SK-N-SH (cell line): Measurements from ENCODE around the gene DIPK1A. TPM values are rescaled to one million over a fixed set of nuclear protein-coding genes. Genes with fewer than 3 reads are reported as not detected.

Experiments used
- CTCF ChIA-PET: fragments of 300-600, 350-600 bp; formaldehyde crosslinking; extraction: SDS; loops from one replicate; lab custom pipeline; 2021; lab: Yijun Ruan, JAX
- POLR2A ChIA-PET: fragments of 350-600 bp; sonication (Branson Sonifier 250); formaldehyde crosslinking; extraction: SDS; loops from one replicate; lab custom pipeline; 2020; ENCODE audit warnings: antibody characterized with exemption, inconsistent platforms; lab: Yijun Ruan, JAX
- DNase-seq: peaks from one replicate; pipeline ENCODE4 v3.0.0; 2012
- H2AFZ ChIP-seq: fragments of 200-600 bp; sonication (generic); 2 replicates; pipeline ENCODE4 v1.8.1; 2016; ENCODE audit warnings: antibody characterized with exemption, mild to moderate bottlenecking, low read depth
- H3F3A ChIP-seq: fragments of 200-600 bp; sonication (generic); replicated peaks from 2 replicates; pipeline ENCODE3; 2016; ENCODE audit warnings: antibody characterized with exemption, mild to moderate bottlenecking; ENCODE audit not compliant: insufficient read depth
- H3K27ac ChIP-seq, 2 experiments: fragments of 200-500 bp in 1 of 2; fragments of 200-600 bp in 1 of 2; sonication (Bioruptor generic) in 1 of 2; sonication (generic), shearing (Covaris generic) in 1 of 2; 2 replicates each; pipeline versions ENCODE4 v1.5.1 to v1.6.1; 2014 to 2016; ENCODE audit warnings: low read depth in 2 of 2, inconsistent platforms in 1 of 2, low read length in 1 of 2, mild to moderate bottlenecking in 1 of 2, mixed read lengths in 1 of 2
- H3K27me3 ChIP-seq: fragments of 200-600 bp; sonication (generic), shearing (Covaris generic); 2 replicates; pipeline ENCODE4 v1.6.1; 2016; ENCODE audit warnings: mixed run types; ENCODE audit not compliant: insufficient read depth
- H3K36me3 ChIP-seq, 2 experiments: fragments of 200-500 bp in 1 of 2; fragments of 200-600 bp in 1 of 2; sonication (Bioruptor generic) in 1 of 2; sonication (generic) in 1 of 2; replicated peaks in 1 of 2; 2 replicates each; pipeline versions ENCODE3 to v1.5.1; 2014 to 2016; ENCODE audit warnings: low read length in 1 of 2, mild to moderate bottlenecking in 1 of 2; ENCODE audit not compliant: insufficient read depth in 2 of 2, control insufficient read depth in 1 of 2
- H3K4me1 ChIP-seq, 2 experiments: fragments of 200-500 bp in 1 of 2; fragments of 200-600 bp in 1 of 2; sonication (Bioruptor generic) in 1 of 2; sonication (generic), shearing (Covaris generic) in 1 of 2; 2 replicates each; pipeline versions ENCODE4 v1.5.1 to v1.6.1; 2014 to 2016; ENCODE audit warnings: low read depth in 1 of 2, low read length in 1 of 2, mixed run types in 1 of 2; ENCODE audit not compliant: insufficient read depth in 2 of 2, control insufficient read depth in 1 of 2
- H3K4me2 ChIP-seq: fragments of 200-600 bp; sonication (generic), shearing (Covaris generic); 2 replicates; pipeline ENCODE4 v1.6.1; 2017; ENCODE audit warnings: mixed run types
- H3K4me3 ChIP-seq, 2 experiments: fragments of 200-500 bp in 1 of 2; fragments of 200-600 bp in 1 of 2; sonication (Bioruptor generic) in 1 of 2; sonication (generic), shearing (Covaris generic) in 1 of 2; 2 replicates each; pipeline versions ENCODE4 v1.5.1 to v1.8.1; 2014 to 2016; ENCODE audit warnings: low read depth in 2 of 2, inconsistent platforms in 1 of 2, low read length in 1 of 2, mild to moderate bottlenecking in 1 of 2, mixed read lengths in 1 of 2, moderate library complexity in 1 of 2
- H3K79me2 ChIP-seq: fragments of 200-600 bp; sonication (generic); 2 replicates; pipeline ENCODE4 v1.8.1; 2017; ENCODE audit warnings: mild to moderate bottlenecking; ENCODE audit not compliant: insufficient read depth
- H3K9ac ChIP-seq: fragments of 200-600 bp; sonication (generic); 2 replicates; pipeline ENCODE4 v1.6.1; 2017; ENCODE audit warnings: mixed run types
- H3K9me2 ChIP-seq: fragments of 200-600 bp; sonication (generic); 2 replicates; pipeline ENCODE4 v1.6.1; 2017; ENCODE audit warnings: mixed run types
- H3K9me3 ChIP-seq: fragments of 200-600 bp; sonication (generic); 2 replicates; pipeline ENCODE4 v1.6.1; 2017; ENCODE audit warnings: mixed run types, mild to moderate bottlenecking, moderate library complexity
- H4K20me1 ChIP-seq: fragments of 200-600 bp; sonication (generic); 2 replicates; pipeline ENCODE4 v1.6.1; 2017; ENCODE audit warnings: mild to moderate bottlenecking, mixed run types; ENCODE audit not compliant: insufficient read depth
- CHD2 ChIP-seq: fragments of 150-350 bp; IDR thresholded peaks from 2 replicates; pipeline ENCODE4 v1.6.1; 2018; ENCODE audit warnings: low read length; ENCODE audit not compliant: partially characterized antibody
- FOXJ3 ChIP-seq: sonication (generic); formaldehyde crosslinking; IDR thresholded peaks from 2 replicates; pipeline ENCODE4 v1.5.1; 2020; ENCODE audit warnings: mild to moderate bottlenecking, missing genetic modification reagents
- GATA2 ChIP-seq: sonication (generic); formaldehyde crosslinking; IDR thresholded peaks from 2 replicates; pipeline ENCODE4 v1.5.0; 2020; ENCODE audit warnings: mild to moderate bottlenecking, missing genetic modification reagents
- IRF3 ChIP-seq: fragments of 150-350 bp; IDR thresholded peaks from 2 replicates; pipeline ENCODE4 v1.6.1; 2016; ENCODE audit warnings: mild to moderate bottlenecking, low read depth, low read length
- MEF2A ChIP-seq: IDR thresholded peaks from 2 replicates; pipeline ENCODE4 v1.4.0; 2012; ENCODE audit warnings: low read depth, borderline replicate concordance
- NFIC ChIP-seq: IDR thresholded peaks from 2 replicates; pipeline ENCODE4 v1.4.0; 2012; ENCODE audit warnings: borderline replicate concordance
- RAD21 ChIP-seq: IDR thresholded peaks from 2 replicates; pipeline ENCODE4 v1.6.1; 2012; ENCODE audit warnings: mild to moderate bottlenecking, low read length
- RCOR1 ChIP-seq: fragments of 150-350 bp; IDR thresholded peaks from 2 replicates; pipeline ENCODE4 v1.6.1; 2017; ENCODE audit warnings: antibody characterized with exemption, low read length
- RFX5 ChIP-seq: IDR thresholded peaks from 2 replicates; pipeline ENCODE4 v1.6.1; 2012; ENCODE audit warnings: mild to moderate bottlenecking, improper control_type of control experiment, low read length
- SIN3A ChIP-seq: IDR thresholded peaks from 2 replicates; pipeline ENCODE4 v1.6.1; 2012; ENCODE audit warnings: low read depth, mild to moderate bottlenecking, low read length, moderate library complexity, borderline replicate concordance
- SMC3 ChIP-seq: IDR thresholded peaks from 2 replicates; pipeline ENCODE4 v1.6.1; 2012; ENCODE audit warnings: low read depth, low read length, improper control_type of control experiment
- TCF12 ChIP-seq: IDR thresholded peaks from 2 replicates; pipeline ENCODE4 v1.4.0; 2012
- TEAD4 ChIP-seq: IDR thresholded peaks from 2 replicates; pipeline ENCODE4 v1.4.0; 2012; ENCODE audit warnings: mild to moderate bottlenecking, borderline replicate concordance; ENCODE audit not compliant: insufficient read depth
- USF1 ChIP-seq: IDR thresholded peaks from 2 replicates; pipeline ENCODE4 v1.4.0; 2012; ENCODE audit warnings: low read depth, borderline replicate concordance
- YY1 ChIP-seq: IDR thresholded peaks from 2 replicates; pipeline ENCODE4 v1.4.0; 2012; ENCODE audit warnings: low read depth, mild to moderate bottlenecking
- WGBS: methylation state at CpG from one replicate; pipeline ENCODE4 v1.1.6; 2017; ENCODE audit warnings: low lambda C conversion rate; 5-methylcytosine and 5-hydroxymethylcytosine counted together
- polyA plus RNA-seq, 3 experiments: library from polyadenylated mRNA; depleted of rRNA; stranded (reverse); fragments of >200 nt; gene quantifications; 2 replicates each; pipeline ENCODE4 v1.2.3, GENCODE V29; 2012

The DIPK1A gene
- polyA plus RNA-seq, 1 of the 3 experiments (the other 2 are of a cell fraction): 3.4 TPM

- Histone ChIP-seq H3K4me1 (peaks cover 0 to 9% of the 10 kb centered on the region in 2 experiments; a peak in 1 of 4 replicates), H3K4me3 (no peak overlapping the region), H3K79me2 (no peaks in the 10 kb centered on the region), H3K4me2 (no peak overlapping the region), H3K36me3 (peaks cover 9 to 14% of the 10 kb centered on the region in 2 experiments), H3K9ac (no peak overlapping the region), H3F3A (peaks cover 11% of the 10 kb centered on the region), H2AFZ (no peak overlapping the region), H4K20me1 (no peaks in the 10 kb centered on the region), H3K9me2 (no peaks in the 10 kb centered on the region), H3K27me3 (no peaks in the 10 kb centered on the region), H3K9me3 (no peaks in the 10 kb centered on the region), H3K27ac (no peak overlapping the region)
- no peak for DNase-seq
- WGBS: 88% methylated on average over 4 of the region's 4 CpGs
- TF ChIP-seq MEF2A (no peak), YY1 (no peak), GATA2 (CRISPR knock-in tag) (no peak), SIN3A (no peak), RAD21 (no peak), RCOR1 (no peak), NFIC (no peak)
- ChIA-PET POLR2A (no interaction called here), CTCF (interaction anchor here (0.7 to 13.1 kb wide), 8 partner anchors 11 to 367 kb away, joined by 3 to 193 read pairs (median 4); partner anchors contain the start of gene DIPK1A)
These were observed 113.1 kb downstream of the DIPK1A start for GRCh38 chr1:92848201-92848600.

GRCh38 chr1:92845908-92846307, 115.4 kb downstream of the DIPK1A start:
- POLR2A ChIA-PET: interaction anchor here (0.6 kb wide), 1 partner anchor 14 kb away, joined by 6 read pairs; the partner anchor contains the start of gene RPL5

More at GRCh38 chr1:92845908-92846307, 115.4 kb downstream of the DIPK1A start:
- no peak for DNase-seq
- CTCF ChIA-PET: interaction anchor here (1.0 kb wide), 1 partner anchor 15 kb away, joined by 3 read pairs; no protein-coding TSS in a partner anchor
- Histone ChIP-seq H3K27ac (no peak overlapping the region), H3K4me1 (peaks cover 0 to 3% of the 10 kb centered on the region in 2 experiments; a peak in 1 of 4 replicates), H3K9me2 (no peaks in the 10 kb centered on the region), H2AFZ (no peak overlapping the region), H3K9ac (no peak overlapping the region), H3K27me3 (no peaks in the 10 kb centered on the region), H3F3A (peaks cover 33% of the 10 kb centered on the region), H3K9me3 (no peaks in the 10 kb centered on the region), H4K20me1 (peaks cover 4% of the 10 kb centered on the region), H3K36me3 (peaks cover 32 to 35% of the 10 kb centered on the region in 2 experiments), H3K4me3 (no peak overlapping the region), H3K79me2 (no peaks in the 10 kb centered on the region), H3K4me2 (no peak overlapping the region)
- TF ChIP-seq RAD21 (no peak), IRF3 (no peak), FOXJ3 (CRISPR knock-in tag) (no peak), TEAD4 (no peak), TCF12 (no peak), YY1 (no peak), SMC3 (no peak), GATA2 (CRISPR knock-in tag) (no peak), RFX5 (no peak), USF1 (no peak), CHD2 (no peak)
- 85% methylated on average over 3 of the region's 3 CpGs for WGBS
